Bronchial epithelial cell (primary cell): ENCODE results near the gene CHN2. TPM values are rescaled to one million over a fixed set of nuclear protein-coding genes. Genes with fewer than 3 reads are reported as not detected.

ENCODE experiments used
- DNase-seq: peaks from one replicate; pipeline ENCODE4 v3.0.0-alpha.2; 2010; ENCODE audit warnings: low read depth
- FAIRE-seq: peaks from 2 replicates; lab custom pipeline; 2011; peaks lifted over from hg19 to GRCh38; lab: Jason Lieb, UNC
- H3K27me3 ChIP-seq: 2 replicates; pipeline ENCODE4 v1.5.1; 2011; ENCODE audit warnings: low read length; ENCODE audit not compliant: control insufficient read depth, insufficient read depth
- H3K36me3 ChIP-seq: 2 replicates; pipeline ENCODE4 v1.5.1; 2011; ENCODE audit warnings: low read length; ENCODE audit not compliant: control insufficient read depth, insufficient read depth
- H3K4me3 ChIP-seq: 2 replicates; pipeline ENCODE4 v1.5.1; 2011; ENCODE audit warnings: mild to moderate bottlenecking, low read depth, low read length, control low read depth
- total RNA-seq: library from RNA; depleted of rRNA; stranded (reverse); fragments of >200 nt; gene quantifications from 2 replicates; pipeline ENCODE4 v1.2.1, GENCODE V29; 2014
- TF ChIP-seq, protein P1 (sequence below): IDR thresholded peaks from 2 replicates; pipeline ENCODE4 v1.5.1; 2011; ENCODE audit warnings: mild to moderate bottlenecking, moderate library complexity, low read length, control low read depth, inconsistent platforms; ENCODE audit not compliant: insufficient read depth, severe bottlenecking

The CHN2 gene
- total RNA-seq, 1 donor from 2014 or later, result 0.53 TPM

DNA sequence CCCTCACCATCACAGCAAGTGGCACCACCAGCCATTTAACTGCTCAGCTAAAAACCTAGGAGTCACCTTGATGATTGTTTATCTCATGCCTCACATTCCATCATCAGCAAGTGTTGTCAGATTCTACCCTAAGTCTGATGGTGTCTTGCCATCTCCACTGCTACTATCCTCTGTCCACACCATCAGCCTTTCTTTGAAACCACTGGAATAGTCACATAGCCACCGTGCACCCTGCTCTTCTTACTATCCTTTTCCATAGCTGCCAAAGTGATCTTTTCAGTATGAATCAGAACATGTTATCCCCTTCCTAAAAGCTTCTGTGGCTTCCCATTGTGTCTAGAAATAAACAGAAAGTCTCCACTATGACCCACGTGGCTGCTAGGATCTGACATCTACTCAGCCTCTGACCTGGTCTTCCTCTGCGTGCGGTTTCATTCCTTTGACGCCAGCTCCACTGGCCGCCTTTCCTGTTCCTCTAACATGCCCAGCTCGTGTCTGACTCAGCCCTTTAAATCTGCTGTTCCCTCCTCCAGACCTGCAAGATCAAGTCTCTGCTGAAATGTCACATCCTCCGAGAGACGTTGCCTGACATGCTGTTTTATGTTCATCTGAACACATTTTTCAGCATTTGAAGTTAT is 16.5 kb upstream of the CHN2 start:
- Histone ChIP-seq H3K4me3 (no peak overlapping the region), H3K36me3 (no peaks in the 10 kb centered on the region), H3K27me3 (no peaks in the 10 kb centered on the region)
- TF ChIP-seq, protein P1, sequence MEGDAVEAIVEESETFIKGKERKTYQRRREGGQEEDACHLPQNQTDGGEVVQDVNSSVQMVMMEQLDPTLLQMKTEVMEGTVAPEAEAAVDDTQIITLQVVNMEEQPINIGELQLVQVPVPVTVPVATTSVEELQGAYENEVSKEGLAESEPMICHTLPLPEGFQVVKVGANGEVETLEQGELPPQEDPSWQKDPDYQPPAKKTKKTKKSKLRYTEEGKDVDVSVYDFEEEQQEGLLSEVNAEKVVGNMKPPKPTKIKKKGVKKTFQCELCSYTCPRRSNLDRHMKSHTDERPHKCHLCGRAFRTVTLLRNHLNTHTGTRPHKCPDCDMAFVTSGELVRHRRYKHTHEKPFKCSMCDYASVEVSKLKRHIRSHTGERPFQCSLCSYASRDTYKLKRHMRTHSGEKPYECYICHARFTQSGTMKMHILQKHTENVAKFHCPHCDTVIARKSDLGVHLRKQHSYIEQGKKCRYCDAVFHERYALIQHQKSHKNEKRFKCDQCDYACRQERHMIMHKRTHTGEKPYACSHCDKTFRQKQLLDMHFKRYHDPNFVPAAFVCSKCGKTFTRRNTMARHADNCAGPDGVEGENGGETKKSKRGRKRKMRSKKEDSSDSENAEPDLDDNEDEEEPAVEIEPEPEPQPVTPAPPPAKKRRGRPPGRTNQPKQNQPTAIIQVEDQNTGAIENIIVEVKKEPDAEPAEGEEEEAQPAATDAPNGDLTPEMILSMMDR, result no peak
- no peak for FAIRE-seq
- DNase-seq, result peak; percentile 40

DNA sequence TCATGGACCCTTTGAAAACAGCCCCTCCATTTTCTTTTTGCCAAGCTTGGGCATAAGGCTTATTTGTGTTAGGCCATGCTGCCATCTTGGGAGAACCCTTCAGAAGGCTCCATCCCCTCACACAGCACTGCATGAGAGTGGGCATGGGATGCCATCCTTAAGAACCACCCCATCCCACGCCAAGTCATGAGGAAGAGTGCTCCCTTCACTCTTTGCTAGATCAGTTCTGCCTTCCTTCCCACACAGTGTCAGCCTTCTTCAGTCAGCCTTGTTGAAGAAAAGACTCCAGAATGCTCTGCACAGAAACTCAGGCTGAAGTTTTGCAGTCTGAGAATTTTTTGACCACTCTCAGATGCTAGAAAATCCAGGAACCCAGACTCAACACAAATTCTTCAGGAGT is 15.5 kb upstream of the CHN2 start:
- FAIRE-seq (no peak), DNase-seq (no peak)
- Histone ChIP-seq H3K36me3 (no peaks in the 10 kb centered on the region), H3K27me3 (no peaks in the 10 kb centered on the region), H3K4me3 (no peak overlapping the region)
- TF ChIP-seq, protein P1, result no peak

DNA sequence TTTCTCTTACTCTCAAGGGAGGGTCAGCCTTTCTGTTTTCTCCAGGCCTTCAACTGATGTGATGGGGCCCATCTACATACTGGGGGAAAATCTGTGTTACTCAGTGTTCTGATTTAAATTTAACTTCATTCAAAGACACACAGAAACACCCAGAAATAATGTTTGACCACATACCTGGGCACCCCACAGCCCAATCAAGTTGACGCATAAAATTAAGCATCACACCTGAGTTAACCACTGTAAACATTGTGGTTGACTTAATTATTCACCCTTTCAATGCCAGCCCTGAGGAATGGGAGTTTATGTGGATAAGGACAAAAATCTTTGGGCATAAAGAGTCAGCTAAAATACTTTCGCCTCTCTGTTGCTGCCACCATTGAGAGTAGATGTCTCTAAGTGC is 10.0 kb upstream of the CHN2 start:
- no peak for FAIRE-seq

DNA sequence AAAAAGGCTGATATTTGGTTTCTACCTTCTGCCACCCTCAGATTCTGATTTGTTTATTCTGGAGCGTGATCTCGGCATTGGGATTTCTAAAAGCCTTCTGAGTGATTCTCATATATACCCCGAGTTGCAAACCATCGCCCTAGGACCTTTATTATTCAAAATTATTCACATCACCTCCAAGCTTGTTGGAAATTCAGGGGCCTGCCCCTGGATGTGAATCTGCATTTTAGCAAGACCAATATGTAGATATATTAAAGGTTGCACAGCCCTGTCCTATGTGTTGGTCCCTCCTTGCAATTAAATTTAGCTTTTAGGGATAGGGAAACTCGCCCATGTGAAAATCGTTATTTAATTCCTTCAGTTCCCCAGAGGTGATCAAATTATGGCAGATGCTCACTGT is 9.0 kb upstream of the CHN2 start:
- Histone ChIP-seq H3K4me3 (no peak overlapping the region), H3K27me3 (no peaks in the 10 kb centered on the region), H3K36me3 (no peaks in the 10 kb centered on the region)
- TF ChIP-seq, protein P1, result no peak
- DNase-seq (no peak), FAIRE-seq (no peak)

More for the DNA sequence above, 10.0 kb upstream of the CHN2 start:
- DNase-seq, result no peak
- Histone ChIP-seq H3K4me3 (no peak overlapping the region), H3K27me3 (no peaks in the 10 kb centered on the region), H3K36me3 (no peaks in the 10 kb centered on the region)
- TF ChIP-seq, protein P1, result no peak

DNA sequence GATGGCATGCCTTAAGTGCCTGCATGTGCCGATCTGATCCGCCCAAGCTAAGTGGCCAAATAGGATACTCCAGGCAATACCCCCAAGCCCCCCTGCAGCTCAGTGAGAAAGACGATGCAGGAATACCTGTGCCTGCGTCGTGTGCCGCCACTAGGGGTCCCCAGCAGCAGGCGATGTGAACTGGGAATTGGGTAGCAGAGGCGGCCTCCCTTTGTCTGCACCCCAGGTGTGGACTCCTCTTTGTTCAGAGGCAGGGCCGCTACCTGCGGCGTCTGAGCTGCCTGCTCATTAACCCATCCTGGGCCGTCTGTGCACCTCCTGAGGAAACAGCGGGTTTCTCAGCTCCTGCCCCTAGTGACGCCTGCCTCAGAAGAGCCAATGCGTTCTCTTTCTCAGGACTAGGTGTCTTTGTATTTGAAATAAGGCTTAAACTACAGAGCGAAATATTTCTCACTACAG is 4.8 kb upstream of the CHN2 start:
- TF ChIP-seq, protein P1, result peak; percentile 97
- Histone ChIP-seq H3K27me3 (peaks cover 6% of the 10 kb centered on the region), H3K4me3 (no peak overlapping the region), H3K36me3 (no peaks in the 10 kb centered on the region)
- FAIRE-seq (no peak), DNase-seq (peak; percentile 46)
